ENCODE data around the gene INTS15.
A peak's percentile ranks its signal among the peaks of the same experiment; 100 is the strongest.

INTS15 gene

DNA sequence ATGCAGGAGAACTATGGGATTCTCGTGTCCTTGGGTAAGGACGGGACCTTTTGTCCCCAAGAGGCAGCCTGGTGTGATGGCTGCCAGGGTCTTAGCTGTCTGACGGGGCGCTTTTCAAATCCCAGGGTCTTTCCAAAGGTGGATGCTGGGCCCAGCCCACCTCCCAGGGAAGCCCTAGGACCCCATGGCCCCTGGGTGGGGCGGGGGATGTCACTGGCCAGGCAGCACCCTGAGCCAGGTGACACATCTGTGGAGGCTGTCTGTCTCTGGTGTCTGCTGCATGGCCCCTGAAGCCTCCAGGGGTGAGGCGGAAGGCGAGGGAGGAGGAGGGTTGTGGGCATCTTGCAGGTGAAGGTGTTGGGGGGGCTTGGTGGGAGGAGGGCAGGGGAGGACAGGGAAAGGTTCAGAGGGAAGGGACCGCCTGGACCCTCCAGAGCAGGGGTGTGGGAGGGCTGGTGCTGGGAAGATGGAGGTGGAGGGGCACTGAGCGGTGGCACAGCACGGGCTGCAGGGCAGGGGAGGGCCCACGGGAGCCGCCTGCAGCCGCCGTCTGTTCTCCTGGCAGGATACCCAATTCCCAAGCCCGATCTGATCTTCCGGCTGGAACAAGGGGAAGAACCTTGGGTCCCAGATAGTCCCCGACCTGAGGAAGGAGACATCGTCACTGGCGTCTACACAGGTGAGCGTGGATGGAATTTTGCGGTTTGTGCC, 54.2 kb downstream of the INTS15 start:
- no peak for DNase-seq

DNA sequence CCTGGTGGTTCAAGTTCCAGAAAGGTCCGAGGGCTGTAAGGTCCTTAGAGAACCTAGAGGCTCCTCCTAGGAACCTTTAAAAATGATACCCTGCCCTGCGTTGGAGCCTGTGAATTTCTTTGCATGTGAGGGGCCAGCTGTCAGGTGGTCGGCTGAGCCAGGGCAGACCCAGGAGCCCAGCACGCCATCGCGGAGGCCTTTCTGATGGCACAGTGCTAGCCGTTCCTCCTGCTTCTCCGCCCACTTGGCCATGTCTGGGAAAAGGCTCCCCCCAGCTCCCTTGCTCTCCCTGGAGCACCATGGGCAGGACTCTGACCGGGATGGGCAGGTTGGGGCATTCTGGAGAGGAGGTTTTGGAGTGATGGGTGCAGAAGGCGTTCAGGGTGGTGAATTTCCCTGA, 54.9 kb downstream of the INTS15 start:
- no peak for DNase-seq

DNA sequence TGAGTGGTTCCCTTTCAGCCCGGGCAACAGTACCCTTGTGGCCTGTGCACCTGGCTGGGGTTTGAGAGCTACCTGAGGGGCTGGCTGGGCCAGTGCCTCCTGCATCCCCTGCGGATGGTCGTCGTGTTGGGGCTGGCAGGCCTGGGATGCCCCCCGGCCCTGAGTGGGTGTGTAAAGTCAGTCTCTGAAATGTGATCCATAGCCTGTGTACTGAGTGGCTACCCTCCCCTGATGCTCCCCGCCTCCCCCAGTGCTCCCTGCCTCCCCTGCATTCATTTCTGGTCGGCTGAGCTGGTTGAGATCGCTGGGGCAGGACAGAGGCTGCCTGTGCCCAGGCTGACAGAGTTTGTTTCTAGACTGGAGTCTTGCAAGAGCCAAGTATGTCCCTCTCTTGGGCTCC, 56.6 kb downstream of the INTS15 start:
- peak; percentile 4 for DNase-seq

DNA sequence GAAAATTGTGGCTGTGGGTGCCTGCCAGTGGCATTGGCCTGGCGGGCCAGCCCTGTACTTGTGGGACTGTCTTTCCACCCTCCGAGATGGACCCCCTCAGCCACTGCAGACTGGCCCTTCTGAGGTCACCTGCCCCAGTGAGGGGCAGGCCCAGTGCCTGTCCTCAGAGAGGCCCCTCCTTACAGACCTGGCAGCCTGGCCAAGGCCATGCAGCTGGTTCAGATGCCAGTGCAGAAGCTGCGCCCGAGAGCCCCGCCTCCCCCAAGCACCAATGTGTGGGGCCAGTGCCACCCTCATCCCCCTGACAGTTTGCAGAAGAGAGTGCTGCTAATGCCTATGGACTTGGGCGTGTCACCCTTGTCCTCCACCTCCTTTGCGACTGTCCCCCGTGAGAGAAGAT, 57.3 kb downstream of the INTS15 start:
- peak; percentile 24 for DNase-seq

DNA sequence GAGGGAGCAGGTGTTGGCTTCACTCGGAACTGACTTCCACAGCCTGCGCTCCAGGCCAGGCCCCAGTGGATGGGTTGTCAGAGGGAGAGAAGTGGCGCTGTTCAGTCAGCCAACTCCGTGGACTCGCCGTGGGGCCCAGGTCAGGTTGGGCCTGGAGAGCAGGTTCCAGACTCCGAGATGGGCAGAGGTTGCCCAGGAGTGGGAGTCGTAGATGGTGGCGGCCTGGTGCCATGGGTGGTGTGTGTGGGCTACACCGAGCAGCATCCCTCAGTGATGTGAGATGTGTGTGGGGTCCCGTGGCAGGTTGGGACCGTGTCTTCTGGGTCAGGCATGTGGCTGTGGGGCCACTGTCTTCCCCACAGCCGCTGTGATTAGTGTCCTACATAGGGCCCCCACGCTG, 57.7 kb downstream of the INTS15 start:
- DNase-seq = no peak

DNA sequence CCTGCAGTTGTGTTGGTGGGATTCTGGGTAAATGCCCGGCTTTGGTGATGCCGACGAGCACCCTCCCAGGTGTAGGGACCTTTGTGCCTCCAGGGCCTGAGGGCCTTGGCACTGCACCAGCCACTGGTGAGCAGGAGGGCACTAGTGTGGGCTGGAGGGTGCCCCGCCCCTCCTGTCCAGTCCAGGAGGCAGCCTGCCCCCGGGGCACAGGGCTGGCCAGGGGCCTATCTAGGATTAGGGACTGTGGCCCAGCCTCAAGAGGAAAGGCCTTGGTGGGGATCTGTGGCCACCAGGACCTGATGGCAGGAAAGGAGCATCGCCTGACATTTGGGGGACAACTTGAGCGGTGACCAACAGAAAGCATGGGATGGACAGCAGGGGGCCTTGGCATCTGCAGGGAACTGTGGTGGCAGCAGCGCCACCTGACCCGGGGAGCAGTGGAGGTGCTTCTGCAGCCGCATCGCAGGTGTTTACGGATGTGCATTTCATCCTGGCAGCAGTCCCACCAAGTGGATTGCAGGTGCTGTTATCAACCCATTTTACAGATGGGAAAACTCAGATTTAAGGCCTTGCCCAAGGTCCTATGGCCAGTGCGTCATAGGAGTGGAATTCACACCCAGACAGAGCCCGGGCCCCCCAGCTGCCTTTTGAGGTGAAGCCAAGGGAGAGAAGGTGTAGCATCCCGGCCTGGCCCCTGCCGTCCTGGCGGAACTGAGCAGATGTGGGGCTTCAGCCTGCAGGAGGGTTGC, 58.4 kb downstream of the INTS15 start:
- DNase-seq = peak; percentile 6

DNA sequence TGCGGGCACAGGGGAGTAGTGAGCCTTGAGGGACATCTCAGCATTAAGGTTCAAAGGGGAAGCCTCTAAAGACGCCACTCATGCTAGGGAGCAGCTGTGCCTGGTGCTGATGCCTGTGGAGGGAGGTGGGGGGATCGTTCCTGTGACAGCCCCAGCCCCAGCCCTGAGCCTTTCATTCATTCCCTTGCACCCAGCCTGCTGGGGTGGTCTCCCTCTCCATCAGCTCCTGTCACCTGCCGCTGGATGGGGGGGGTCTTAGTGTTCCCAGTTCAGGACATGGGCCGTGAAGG, 58.9 kb downstream of the INTS15 start:
- DNase-seq = no peak

DNA sequence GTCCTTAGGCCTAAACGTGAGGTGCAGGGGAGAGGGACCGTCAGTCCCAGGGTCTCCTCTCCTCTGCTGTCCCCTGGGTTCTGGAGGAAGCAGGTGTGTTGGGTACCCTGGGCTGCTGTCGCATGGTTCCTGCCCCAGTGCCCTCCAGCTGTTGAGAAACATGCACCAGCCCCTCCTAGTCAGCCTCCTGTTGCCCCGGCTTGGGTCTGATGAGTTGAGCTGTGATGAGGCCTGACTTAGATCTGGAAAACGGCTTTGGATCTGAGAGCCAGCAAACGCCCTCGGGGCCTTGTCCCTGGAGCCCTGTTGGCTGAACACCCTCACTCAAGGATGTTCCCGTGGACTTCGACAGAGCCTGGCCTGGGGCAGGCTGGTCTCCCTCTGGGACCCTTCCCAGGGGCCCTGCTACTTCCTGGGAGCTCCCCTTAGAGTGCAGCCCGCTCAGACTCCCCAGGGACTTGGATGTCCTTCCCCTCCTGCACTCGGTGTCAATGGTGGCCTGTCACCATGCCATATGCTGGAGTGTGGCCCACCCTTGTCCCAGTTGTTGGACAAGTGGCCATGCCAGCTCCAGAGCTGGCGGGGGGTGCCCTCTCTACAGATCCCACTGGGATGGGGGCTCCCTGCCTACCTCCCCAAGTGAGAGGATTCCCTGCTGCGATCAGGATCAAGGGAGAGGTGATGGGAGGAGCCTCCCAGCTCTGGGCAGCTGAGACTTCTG, 59.6 kb downstream of the INTS15 start:
- DNase-seq = no peak

DNA sequence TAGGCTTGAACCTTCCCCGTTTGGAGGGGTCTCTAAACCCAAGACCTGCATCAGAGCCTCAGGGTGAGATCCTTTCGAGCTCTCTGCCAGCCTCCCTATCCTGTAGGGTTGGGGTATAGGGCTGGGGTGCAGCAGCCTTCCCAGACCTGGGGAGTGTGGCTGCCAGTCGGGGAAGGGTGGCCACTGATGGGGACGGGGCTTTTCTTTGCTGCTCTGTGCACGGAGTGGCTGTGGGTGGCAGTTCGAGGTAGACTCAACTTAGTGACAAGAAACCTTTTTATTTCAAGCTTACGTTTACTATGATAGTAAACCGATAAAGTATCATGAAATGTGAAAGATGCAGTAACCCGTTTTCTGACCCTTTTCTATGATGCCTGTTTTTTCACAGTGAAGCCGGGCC, 60.3 kb downstream of the INTS15 start:
- no peak for DNase-seq

DNA sequence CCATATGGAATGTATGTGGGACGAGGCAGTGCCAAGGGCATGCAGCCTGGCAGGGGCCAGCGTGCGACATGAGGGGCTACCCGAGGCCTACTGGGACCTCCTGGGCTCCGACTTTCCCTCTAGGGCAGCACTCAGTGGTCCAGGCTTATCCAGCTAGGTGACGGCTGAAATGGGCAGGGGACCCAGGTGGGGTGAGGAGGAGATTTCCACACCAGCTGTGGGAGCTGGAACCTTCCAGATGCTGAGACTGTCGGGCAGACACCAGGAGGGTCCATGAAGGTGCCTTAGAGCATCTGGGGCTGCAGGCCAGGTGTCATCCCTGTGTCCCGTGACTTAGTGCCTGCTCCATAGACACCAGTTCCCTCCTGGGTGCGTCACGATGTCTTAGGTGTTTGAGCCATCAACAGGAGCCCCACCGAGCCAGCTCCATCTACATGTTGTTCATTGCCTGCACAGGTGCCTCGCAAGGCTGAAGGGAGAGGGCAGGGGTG, 60.7 kb downstream of the INTS15 start:
- no peak for DNase-seq

DNA sequence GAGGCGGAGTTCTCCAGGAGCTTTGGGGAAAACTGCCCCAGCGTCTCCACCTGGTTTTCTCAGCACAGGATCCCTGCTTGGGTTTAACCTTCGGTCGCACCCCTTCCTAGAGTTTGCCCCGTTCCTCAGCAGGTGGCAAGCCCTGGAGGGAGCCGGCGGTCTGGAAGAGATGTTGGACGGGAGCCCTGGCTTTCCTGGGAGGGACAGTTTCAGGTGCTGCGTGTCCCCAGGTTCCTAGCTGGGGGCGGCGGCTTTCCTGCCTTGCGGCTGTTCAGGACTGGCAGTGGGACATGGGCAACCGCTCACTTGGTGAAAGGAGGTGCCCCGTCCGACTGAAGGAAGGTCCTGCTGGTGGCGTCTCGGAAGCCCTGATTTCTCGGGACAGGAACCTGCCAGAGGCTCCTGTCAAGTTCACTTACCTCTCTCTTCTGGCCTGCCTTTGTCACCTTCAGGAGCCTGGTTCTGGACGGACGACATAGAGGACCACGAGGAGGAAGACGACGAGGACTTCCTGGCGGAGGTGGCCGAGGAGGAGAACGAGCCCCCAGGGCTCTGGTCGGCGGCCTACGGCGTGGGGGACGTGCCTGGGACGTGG, 62.1 kb downstream of the INTS15 start:
- peak; percentile 17 for DNase-seq

DNA sequence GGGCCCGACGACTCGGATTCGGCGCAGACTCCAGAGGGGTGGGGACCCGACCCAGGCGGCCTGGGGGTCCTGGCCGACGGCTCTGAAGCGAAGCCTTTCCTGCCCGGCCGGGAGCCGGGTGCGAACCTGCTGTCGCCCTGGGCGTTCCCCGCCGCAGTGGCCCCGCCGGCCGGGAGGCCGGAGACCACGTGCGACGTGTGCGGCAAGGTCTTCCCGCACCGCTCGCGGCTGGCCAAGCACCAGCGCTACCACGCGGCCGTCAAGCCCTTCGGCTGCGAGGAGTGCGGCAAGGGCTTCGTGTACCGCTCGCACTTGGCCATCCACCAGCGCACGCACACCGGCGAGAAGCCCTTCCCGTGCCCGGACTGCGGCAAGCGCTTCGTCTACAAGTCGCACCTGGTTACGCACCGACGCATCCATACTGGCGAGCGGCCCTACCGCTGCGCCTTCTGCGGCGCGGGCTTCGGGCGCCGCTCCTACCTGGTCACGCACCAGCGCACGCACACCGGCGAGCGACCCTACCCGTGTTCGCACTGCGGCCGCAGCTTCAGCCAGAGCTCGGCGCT, 62.7 kb downstream of the INTS15 start:
- peak; percentile 10 for DNase-seq

DNA sequence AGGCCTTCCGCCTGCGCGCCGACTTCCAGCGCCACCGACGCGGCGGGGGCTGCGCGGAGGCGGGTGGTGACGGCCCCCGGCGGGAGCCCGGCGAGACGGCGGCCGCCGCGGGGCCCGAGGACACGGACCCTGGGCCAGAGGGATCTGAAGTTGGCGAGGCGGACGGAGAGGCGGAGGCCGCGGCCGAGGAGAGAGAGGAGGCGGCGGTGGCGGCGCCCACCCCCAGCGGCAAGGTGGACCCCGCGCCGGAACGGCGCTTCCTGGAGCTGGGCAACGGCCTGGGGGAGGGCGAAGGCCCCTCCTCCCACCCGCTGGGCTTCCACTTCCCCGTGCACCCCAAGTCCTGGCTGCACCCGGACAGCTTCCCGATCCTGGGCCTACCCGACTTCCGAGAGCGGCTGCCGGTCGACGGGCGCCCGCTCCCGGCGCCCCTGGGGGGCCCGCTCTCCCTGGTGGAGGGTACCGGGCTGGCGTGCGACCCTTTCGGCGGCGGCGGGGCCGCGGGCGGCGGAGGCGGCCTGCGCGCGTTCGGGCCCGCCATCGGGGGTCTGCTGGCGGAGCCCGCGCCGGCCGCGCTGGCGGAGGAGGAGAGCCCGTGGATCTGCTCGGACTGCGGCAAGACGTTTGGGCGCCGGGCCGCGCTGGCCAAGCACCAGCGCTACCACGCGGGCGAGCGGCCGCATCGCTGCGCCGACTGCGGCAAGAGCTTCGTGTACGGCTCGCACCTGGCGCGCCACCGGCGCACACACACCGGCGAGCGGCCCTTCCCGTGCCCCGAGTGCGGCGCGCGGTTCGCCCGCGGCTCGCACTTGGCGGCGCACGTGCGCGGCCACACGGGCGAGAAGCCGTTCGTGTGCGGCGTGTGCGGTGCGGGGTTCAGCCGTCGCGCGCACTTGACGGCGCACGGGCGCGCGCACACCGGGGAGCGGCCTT, 63.5 kb downstream of the INTS15 start:
- DNase-seq = peak; percentile 20

DNA sequence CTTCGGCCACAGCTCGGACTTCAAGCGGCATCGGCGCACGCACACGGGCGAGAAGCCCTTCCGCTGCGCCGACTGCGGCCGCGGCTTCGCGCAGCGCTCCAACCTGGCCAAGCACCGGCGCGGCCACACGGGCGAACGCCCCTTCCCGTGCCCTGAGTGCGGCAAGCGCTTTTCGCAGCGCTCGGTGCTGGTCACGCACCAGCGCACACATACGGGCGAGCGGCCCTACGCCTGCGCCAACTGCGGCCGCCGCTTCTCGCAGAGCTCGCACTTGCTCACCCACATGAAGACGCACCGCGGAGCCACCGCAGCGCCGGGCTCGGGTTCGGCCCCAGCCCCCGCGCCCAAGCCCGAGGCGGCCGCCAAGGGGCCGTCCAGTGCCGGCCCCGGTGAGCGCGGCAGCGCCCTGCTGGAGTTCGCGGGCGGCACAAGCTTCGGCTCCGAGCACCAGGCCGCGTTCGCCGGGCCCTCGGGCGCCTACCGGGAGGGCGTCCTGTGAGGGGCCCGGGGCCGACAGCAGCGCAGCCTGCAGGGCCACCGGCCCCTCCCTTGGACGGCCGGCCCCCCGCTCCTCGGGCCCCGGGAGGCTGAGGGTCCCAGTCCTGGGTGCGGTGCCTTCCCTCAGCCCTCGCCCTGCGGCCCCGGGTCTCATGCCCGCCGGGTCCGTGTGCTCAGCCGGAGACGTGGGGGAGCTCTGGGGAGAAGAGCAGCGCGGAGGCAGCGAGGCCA, 64.5 kb downstream of the INTS15 start:
- DNase-seq = peak; percentile 18

DNA sequence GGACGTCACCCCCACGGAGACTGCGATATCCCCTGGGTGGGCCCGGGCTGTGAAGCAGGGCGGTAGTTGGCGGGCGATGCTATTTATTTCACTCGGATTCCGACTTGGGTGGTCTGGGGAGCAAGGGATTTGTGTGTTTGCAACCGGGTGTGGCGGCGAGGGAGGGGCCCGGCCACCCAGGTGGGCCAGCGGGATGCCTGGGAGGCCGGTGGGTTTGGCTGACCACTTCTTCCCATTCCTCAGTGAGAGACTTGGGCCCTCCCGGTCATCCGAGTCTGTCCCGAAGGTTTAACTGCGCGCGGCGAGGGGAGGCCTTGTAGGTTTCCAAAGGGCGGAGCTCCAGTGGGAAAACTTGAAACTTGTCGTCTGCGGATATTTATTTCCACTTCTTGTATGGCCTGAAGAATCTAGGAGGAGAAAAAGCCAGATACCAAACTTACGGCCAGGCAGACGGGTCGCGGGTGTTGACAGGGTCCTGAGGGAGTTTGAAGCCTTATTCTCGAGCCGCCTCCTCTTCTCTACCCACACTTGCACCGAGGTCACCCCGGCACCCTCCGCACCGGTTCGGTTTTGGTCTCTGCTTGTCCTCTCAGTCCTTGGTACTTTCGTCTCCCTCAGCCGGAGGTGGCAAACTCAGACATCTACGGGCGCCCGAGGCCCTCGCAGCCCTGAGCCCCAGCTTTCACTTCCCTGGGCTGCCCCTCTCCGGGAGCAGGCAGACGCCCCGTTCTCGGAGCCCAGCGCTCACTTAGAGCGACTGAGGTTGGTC, 65.2 kb downstream of the INTS15 start:
- DNase-seq = peak; percentile 15

DNA sequence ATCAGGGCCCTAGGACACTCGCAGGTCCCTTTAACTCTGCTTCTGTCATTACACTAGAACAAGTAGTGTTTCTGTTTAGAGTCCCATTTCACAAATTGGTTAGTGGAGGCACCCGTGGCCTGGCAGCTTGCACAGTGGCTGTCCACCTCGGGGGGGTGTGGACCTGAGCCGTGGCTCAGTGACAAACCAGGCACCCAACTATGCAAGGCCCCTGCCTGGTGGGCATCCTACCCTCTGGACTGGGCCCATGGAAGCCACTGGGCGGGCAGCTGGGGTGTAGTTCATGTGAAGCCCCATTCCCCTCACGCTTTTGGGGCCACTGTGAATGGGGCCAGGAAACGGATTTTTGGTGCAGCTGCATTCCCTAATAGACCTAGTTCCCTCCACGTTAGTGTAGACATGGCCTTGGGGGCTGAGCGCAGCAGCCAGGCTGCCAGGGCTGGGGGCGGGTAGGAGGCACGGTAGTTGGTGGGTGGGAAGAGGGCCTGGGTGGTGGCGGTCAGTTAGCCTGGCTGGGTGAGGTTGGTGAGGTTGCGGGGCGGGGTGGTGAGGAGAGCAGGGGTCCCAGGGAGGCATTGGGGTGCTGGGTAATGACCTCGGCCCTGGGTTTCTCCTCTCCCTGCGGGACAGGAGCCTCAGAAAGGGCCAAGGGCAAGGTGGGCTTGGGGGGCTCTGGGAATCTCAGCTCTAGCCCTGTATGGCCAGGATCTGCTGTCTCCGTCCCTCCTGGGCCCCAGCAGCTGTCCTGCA, 66.0 kb downstream of the INTS15 start:
- peak; percentile 18 for DNase-seq

DNA sequence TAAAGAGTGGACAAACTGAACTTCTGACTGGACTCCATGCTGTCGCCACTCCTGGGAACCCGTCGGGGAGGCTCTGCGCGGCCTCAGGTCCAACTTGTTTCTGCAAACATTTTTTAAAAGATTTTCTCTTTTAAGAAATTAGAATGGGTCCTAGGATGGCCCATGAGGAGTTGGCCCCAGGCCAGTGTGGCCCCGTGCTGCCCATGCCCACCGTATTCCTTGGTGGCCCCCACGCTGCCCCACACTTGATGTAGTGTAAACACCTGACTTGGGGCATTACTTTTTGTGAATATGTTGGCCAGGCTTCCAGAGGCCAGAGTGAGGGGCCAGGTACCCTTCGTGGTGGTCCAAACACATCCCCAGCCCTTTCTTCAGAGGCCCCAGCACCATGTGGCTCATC, 66.6 kb downstream of the INTS15 start:
- DNase-seq = peak; percentile 8

Measured in left hindlimb (tissue), 1 donor.